Colon (tissue), 2 donors: ENCODE results near the gene PFN4.

Experiments used
- FAIRE-seq: peaks from 2 replicates; lab custom pipeline; 2012; peaks lifted over from hg19 to GRCh38; lab: Jason Lieb, UNC
- donor health status: control.
- donor health status: control.

The PFN4 gene

DNA sequence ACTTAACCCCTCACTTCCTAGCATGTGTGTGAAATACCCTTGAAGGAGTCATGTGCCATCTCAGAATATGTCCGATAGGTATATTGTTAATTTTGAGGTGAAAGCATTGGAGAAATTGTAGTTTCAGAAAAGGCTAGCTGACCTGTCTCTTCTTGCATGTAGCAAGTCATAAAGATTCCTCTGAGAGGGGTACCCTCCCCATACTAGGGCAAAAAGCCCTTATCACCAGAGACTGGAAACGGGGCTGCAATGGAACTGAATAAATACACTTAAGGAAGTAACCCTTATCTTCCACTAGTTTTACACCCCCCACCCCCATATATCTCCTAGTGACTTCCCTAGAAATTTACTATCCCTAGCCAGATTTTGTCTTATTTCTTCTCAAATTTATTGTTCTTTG lies 45.3 kb downstream of the PFN4 start:
- FAIRE-seq = no peak

DNA sequence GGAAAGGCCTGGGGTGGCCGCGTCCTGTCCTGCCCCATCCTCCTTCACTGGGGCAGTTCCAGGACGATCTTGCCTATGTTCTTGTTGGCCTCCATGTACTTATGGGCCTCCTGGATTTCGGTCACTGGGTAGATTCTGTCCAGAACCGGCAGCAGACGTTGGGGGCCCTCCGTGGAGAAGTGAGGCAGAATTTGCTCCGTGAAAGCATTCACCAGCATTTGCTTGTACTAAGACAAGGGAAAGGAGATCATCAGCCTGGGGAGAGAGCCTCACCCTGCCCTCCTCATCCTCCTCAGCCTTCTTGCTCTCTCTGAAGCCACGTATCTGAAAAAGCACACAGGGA lies 45.6 kb downstream of the PFN4 start:
- FAIRE-seq = no peak

DNA sequence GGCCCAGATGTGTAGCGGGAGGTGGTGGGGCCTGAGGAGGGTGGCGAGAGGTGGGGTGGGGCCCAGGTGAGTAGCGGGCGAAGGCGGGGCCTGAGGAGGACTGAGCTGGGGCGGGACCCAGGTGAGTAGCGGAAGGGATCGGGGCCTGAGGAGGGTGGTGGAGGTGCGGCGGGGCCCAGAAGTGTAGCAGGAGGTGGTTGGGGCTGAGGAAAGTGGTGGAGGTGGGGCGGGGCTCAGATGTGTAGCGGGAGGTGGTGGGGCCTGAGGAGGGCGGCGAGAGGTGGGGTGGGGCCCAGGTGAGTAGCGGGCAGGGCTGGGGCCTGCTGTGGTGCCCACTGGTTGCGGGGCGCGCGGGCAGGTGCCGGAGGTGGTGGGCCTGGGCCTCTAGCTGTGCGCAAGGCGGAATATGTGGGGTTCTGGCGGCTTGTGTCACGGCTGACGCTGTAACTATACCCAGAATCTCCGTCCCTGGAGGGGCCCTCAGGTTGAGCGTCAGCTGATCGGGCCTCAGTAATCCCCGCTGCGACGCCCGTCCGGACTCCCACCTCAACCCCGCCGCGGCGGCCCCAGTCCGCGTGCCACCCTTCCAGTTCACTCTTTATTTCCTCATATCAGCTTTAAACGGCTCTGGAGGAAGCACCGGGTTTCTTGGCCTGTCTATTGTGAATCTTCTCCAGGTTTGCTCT lies 46.1 kb downstream of the PFN4 start:
- no peak for FAIRE-seq

DNA sequence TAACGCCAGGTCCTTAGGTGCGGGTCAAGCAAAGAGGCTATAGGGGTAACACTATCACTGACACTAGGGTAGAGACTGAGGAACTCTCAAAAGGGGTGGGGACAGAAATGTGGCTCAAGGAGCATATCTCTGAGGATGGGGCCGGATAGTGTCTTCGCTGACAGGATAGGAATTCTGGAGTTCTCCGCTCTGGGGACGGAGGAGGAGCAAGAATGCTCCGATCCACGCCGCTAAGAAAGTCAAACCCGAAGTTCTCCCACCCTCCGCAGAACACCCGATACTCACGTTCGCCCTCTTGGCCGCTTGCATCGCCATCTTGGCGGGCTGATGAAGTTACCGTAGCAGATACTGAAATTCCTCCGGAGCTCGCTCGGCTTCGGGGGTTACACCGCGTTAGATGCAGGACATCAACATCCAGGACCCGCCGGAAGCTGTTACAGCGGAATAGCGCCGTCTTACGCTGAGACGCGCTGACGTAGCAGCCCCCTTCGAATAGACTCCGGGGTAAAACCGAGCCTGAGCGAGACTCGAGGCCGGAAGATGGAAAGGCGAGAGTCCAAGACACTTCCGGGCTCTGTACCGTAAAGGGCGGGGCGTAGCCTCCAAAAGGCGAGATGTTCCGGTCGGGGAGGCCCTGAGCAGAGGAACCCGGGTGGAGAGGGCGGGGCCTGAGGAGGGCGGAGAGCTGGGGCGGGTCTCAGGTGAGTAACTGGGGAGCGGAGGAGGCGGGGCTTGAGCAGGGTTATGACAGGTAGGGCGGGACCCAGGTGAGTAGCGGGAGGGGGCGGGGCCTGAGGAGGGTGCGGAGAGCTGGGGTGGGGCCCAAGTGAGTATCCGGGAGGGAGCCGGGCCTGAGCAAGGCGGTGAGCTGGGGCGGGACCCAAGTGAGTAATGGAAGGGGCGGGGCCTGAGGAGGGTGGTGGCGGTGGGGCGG lies 47.0 kb downstream of the PFN4 start, which contains the start of gene SF3B6:
Gene SF3B6 (minus strand): TSS at position 412 of the 934 bp plus-strand sequence. CDS start 97 bp downstream, at position 315.
- peak; percentile 75 for FAIRE-seq

DNA sequence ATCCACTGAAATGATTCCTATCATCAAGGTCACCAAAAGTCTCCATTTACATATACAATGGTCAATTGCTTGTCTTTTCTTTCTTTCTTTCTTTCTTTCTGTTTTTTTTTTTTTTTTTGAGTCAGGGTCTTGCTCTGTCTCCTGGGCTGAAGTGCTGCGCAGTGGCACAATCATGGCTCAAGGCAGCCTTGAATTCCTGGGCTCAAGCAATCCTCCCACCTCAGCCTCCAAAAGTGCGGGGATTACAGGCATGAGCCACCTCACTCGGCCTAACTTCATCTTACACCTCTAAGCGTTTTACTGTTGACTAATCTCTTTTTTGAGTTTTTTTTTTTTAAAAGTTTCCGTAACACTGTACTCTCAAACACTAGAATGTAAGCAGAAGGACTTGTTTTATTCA lies 47.9 kb downstream of the PFN4 start:
- no peak for FAIRE-seq

DNA sequence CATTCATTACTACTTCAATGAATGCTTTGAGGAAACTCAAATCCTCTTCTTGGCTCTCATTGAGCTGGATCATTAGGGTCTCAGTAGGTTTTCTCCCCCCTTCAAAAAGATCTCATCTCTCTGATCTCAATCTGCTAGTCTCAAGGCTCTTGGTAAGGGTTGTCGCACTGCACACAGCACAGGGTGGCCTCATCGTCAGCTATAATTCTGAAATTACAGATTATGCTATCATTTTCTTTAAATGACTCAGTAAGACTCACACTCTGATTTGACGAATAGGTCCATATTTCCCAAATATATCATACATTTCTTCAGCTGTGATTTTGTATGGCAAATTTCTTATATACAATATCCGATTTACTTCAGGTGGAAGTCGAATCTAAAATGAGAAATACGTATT lies 49.3 kb downstream of the PFN4 start:
- FAIRE-seq = no peak

DNA sequence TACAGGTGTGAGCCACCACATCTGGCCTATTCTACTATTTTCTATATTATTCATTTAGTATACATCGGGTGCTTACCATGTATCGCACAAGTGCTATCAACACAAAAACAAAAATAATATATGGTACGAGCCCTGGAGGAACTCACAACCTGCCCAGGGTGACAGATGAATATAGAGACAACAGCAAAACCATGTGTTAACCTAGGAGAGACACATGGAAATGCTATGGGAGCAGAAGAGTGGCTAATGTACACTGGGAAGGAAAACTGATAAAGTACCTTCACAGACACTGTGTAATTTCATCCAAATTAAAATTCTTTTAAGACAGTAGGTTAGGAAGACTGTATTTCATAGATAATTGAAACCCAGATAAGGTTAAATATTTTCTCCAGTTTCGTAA lies 50.9 kb downstream of the PFN4 start:
- no peak for FAIRE-seq

DNA sequence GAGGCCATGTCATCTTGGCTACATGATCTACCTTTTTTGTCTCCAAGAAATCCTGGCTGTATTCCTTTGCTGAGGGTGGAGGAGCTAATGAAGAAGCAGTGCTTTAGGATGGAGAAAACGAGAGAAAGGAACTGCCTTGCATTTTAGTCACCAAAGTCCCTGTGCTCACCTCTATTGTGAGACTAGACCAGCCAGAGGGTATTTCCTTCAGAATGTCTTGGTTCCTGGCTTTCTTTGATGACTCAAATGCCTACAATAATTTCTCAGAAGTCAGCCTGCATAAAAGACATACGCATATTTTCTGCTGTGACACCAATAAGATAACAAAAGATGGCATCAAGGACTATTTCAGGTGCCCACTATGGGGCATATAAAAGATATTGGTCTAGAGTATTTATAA lies 57.8 kb downstream of the PFN4 start:
- FAIRE-seq = no peak
